Measurements from ENCODE around the gene SMYD3.

DNA sequence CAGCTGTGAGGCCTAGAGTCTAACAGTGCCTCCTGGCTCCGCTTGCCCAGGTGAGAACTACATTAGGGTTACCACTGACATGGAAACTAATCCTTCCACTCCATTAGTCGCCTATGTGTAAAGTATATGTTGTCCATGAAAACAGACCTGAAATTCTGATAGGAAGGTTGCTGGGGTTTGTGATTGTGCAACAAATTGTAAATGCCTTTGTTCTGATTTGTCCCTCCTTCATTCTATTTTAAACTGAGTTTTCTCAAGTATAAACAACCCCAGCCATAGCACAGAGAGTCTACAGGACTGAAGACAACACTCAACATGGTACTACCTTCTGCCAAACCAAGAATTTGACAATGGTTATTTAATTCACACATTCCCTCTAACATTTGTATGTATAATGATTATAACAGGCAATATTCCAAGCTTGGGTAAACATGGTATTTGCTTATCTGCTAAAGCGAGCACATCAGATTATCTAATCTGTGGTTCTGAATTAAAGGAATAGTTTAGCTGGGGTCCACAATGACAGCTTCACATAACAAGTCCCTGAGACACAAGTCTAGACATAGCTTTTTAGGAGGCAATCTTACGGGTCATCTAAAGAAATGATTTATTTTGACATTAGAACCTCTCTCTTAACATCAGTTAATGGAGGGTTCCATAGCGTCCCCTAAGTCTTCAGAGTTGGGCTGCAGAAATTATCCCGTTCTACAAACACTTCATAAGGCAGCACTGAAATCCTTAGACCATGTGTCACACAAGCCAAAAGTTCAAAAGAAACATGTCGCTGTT lies 633.0 kb downstream of the SMYD3 start:
- TF ChIP-seq, protein P1, sequence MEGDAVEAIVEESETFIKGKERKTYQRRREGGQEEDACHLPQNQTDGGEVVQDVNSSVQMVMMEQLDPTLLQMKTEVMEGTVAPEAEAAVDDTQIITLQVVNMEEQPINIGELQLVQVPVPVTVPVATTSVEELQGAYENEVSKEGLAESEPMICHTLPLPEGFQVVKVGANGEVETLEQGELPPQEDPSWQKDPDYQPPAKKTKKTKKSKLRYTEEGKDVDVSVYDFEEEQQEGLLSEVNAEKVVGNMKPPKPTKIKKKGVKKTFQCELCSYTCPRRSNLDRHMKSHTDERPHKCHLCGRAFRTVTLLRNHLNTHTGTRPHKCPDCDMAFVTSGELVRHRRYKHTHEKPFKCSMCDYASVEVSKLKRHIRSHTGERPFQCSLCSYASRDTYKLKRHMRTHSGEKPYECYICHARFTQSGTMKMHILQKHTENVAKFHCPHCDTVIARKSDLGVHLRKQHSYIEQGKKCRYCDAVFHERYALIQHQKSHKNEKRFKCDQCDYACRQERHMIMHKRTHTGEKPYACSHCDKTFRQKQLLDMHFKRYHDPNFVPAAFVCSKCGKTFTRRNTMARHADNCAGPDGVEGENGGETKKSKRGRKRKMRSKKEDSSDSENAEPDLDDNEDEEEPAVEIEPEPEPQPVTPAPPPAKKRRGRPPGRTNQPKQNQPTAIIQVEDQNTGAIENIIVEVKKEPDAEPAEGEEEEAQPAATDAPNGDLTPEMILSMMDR (IDR thresholded peaks at IDR 0.05 in 2 of 3, conservative IDR thresholded peaks at IDR 0.05 in 1 of 3; ENCODE audit: insufficient read depth in 2 of 3, low read depth in 1 of 3, low read length in 3 of 3), result no peak
- TF ChIP-seq NR2C2 (CRISPR knock-in tag; IDR thresholded peaks at IDR 0.05) (no peak), NR2C2 (tag; IDR thresholded peaks at IDR 0.05) (no peak), RBBP5 (IDR thresholded peaks at IDR 0.05; ENCODE audit: borderline replicate concordance, insufficient read depth, low read length, poor library complexity, severe bottlenecking) (no peak), MTA2 (IDR thresholded peaks at IDR 0.05; ENCODE audit: low read depth) (no peak)
- TF ChIP-seq, protein P2, sequence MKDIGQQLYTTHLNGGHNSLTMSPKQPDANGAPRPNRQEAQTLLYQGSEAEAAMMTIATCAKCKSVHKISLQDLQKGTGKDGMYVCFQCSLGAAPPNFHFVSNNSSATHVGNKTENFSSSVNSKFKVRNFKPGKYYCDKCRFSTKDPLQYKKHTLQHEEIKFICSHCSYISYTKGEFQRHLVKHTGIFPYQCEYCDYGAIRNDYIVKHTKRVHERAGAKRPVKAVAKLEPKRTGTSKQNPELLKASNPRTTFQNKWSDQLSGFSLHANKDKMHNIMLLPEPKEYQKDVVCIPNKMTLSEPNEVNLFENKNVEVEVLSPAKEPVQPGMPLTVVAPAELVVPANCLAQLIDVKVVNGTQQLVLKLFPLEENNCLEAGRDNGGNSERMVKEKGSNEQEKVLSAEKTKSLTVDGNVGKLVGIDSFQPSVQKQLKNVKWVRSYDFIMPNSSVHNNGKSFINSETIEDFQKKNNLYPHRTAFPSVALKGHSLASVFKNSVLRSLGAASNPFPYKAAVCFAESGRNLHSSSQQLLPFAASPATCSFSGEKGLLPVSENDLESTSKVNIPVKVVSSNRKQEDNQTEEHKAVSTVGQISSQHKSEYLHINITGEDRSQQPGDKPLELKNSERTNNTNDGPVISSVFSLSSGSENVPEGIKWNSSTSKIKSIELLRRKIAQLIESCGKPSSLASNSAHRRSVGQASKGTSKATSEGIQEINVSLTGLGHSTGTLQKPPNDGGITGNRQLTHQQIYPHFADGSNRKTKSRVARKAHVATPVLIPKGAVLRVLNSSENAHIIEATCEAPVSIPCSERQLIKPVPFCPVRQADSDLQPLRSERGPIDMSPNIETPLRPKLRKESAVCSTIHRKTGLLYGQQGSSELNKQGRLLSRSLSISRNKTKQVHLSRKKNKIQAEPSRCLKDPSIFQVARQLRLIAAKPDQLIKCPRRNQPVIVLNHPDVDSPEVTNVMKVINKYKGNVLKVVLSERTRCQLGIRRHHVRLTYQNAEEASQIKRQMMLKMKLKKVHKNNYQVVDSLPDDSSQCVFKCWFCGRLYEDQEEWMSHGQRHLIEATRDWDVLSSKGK (CRISPR knock-in tag; IDR thresholded peaks at IDR 0.05), result no peak

Measured in K562 (cell line).